ENCODE measurements around the gene METTL6. TPM values are rescaled to one million over a fixed set of nuclear protein-coding genes. Genes with fewer than 3 reads are reported as not detected.

The METTL6 gene
- total and polyA plus RNA-seq, 12 donors: 6.2 to 34.2 (median 13.1) TPM

DNA sequence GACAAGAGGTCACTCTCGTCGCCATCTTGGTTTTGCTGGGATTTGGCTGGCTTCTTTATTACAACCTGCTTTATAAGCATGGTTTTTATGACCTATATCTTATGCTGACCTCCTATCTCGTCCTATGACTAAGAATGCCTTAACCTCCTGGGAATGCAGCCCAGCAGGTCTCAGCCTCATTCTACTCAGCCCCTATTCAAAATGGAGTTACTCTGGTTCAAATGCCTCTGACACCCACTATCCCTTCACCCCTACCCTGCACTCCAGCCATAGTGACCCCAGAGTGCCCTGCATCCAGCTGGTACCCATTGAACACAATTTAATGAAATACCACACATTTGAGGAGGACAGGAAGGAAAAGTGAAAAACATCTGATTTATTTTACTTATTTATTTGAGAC is 23.4 kb downstream of the METTL6 start:
- Histone ChIP-seq H3K36me3 (replicated peaks in 1 of 2) (no peaks in the 10 kb centered on the region), H3K9me3 (replicated peaks in 1 of 3) (no peaks in the 10 kb centered on the region), H3K27me3 (no peaks in the 10 kb centered on the region), H3K27ac (no peak overlapping the region), H3K4me1 (replicated peaks in 1 of 2) (peaks cover 0 to 7% of the 10 kb centered on the region in 2 donors), H3K4me3 (no peak overlapping the region)
- 73 to 86% (median 80%) methylated on average over 3 of the region's 3 CpGs for WGBS, 4 donors
- intact Hi-C loops (cut with DNase I): loop anchor here (5.0 to 10.0 kb wide), 5 partner anchors 137 to 299 kb away; partner anchors contain the start of gene CAPN7 (in 1 of the 2)
- no peak for TF ChIP-seq CTCF (IDR thresholded peaks at IDR 0.05)
- TF ChIP-seq POLR2A (IDR thresholded peaks at IDR 0.05): no peak
- DNase-seq: no peak

GRCh38 chr3:15403495-15403894 is 23.8 kb downstream of the METTL6 start:
- intact Hi-C loops (cut with DNase I): loop anchor here (5.0 to 10.0 kb wide), 5 partner anchors 136 to 299 kb away; partner anchors contain the start of gene CAPN7 (in 1 of the 2)
- no peak overlapping the region for H3K4me3 ChIP-seq
- H3K36me3 ChIP-seq (replicated peaks in 1 of 2): no peaks in the 10 kb centered on the region
- no peak overlapping the region for H3K27ac ChIP-seq
- peaks cover 0 to 7% of the 10 kb centered on the region in 2 donors for H3K4me1 ChIP-seq (replicated peaks in 1 of 2)
- TF ChIP-seq CTCF (IDR thresholded peaks at IDR 0.05) (no peak), POLR2A (IDR thresholded peaks at IDR 0.05) (no peak)
- DNase-seq: no peak
- WGBS, 4 donors: 61 to 88% (median 72%) methylated on average over 3 of the region's 3 CpGs
- no peaks in the 10 kb centered on the region for H3K9me3 ChIP-seq (replicated peaks in 1 of 3)
- no peaks in the 10 kb centered on the region for H3K27me3 ChIP-seq

DNA sequence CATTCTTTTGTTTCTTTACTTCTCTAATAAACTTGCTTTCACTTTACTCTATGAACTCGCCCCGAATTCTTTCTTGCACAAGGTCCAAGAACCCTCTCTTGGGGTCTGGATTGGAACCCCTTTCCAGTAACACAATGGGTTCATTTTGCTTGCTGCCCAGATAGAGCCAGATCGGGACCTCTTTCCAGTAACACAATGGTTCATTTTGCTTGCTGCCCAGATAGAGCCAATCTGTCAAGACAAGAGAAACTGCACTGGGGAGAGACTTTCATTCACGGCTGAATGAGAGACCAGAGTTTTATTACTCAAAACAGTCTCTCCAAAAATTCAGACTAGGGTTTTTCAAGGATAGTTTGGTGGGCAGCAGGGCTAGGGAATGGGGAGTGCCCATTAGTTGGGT is 25.4 kb downstream of the METTL6 start:
- H3K4me3 ChIP-seq: no peak overlapping the region
- no peak for TF ChIP-seq CTCF (IDR thresholded peaks at IDR 0.05)
- TF ChIP-seq POLR2A (IDR thresholded peaks at IDR 0.05): no peak
- intact Hi-C loops (cut with DNase I): loop anchor here (5.0 to 10.0 kb wide), 5 partner anchors 135 to 297 kb away; partner anchors contain the start of gene CAPN7 (in 1 of the 2)
- H3K4me1 ChIP-seq (replicated peaks in 1 of 2): peaks cover 0 to 7% of the 10 kb centered on the region in 2 donors
- H3K9me3 ChIP-seq (replicated peaks in 1 of 3): no peaks in the 10 kb centered on the region
- H3K27ac ChIP-seq: no peak overlapping the region
- WGBS, 4 donors: 74 to 84% (median 80%) methylated on average over 4 of the region's 4 CpGs
- no peak for DNase-seq
- H3K36me3 ChIP-seq (replicated peaks in 1 of 2): no peaks in the 10 kb centered on the region
- H3K27me3 ChIP-seq: no peaks in the 10 kb centered on the region

DNA sequence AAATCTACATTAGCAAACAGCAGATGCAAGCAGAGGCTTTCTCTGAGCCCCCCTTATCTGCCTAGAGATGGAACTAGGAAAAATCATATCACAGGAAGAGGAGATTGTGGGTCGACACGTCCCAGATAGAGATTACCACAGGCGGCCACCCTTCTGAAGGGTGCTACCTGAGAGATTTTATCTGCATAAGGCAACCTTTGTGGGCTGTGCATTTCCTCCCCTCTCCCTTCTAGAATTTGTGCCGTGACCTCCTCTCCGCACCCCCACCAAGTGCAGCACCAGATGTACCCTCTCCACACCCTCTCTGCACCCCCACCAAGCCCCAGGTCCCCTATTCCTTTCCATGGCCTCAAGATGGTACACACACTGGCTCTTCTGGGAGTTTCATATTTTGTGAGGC is 27.4 kb downstream of the METTL6 start:
- no peaks in the 10 kb centered on the region for H3K36me3 ChIP-seq (replicated peaks in 1 of 2)
- TF ChIP-seq POLR2A (IDR thresholded peaks at IDR 0.05) (no peak), CTCF (IDR thresholded peaks at IDR 0.05) (no peak)
- 86 to 92% (median 89%) methylated on average over 5 of the region's 5 CpGs for WGBS, 4 donors
- no peaks in the 10 kb centered on the region for H3K27me3 ChIP-seq
- H3K9me3 ChIP-seq (replicated peaks in 1 of 3): no peaks in the 10 kb centered on the region
- intact Hi-C loops (cut with DNase I): loop anchor here (5.0 to 10.0 kb wide), 5 partner anchors 133 to 295 kb away; partner anchors contain the start of gene CAPN7 (in 1 of the 2)
- DNase-seq: no peak
- peaks cover 0 to 3% of the 10 kb centered on the region in 2 donors for H3K4me1 ChIP-seq (replicated peaks in 1 of 2)
- no peak overlapping the region for H3K27ac ChIP-seq
- no peak overlapping the region for H3K4me3 ChIP-seq

Data from adrenal gland (tissue), 12 donors.